ENCODE results near the gene ENAH. TPM values are rescaled to one million over a fixed set of nuclear protein-coding genes. Genes with fewer than 3 reads are reported as not detected.

ENAH gene
- polyA plus RNA-seq, 3 donors: 13.9 to 36.8 (median 18.8) TPM

GRCh38 chr1:225445639-225446594 is 207.0 kb downstream of the ENAH start:
- H3K27ac ChIP-seq (ENCODE audit: low read depth, low read length): no peak overlapping the region

GRCh38 chr1:225442123-225442505 is 210.8 kb downstream of the ENAH start:
- WGBS, 3 donors: 62 to 80% (median 73%) methylated on average over 3 of the region's 3 CpGs
- no peak overlapping the region for H3K27ac ChIP-seq (ENCODE audit: low read depth, low read length)

More at GRCh38 chr1:225445639-225446594, 207.0 kb downstream of the ENAH start:
- WGBS, 3 donors: 52 to 76% (median 58%) methylated on average over 9 of the region's 9 CpGs

DNA sequence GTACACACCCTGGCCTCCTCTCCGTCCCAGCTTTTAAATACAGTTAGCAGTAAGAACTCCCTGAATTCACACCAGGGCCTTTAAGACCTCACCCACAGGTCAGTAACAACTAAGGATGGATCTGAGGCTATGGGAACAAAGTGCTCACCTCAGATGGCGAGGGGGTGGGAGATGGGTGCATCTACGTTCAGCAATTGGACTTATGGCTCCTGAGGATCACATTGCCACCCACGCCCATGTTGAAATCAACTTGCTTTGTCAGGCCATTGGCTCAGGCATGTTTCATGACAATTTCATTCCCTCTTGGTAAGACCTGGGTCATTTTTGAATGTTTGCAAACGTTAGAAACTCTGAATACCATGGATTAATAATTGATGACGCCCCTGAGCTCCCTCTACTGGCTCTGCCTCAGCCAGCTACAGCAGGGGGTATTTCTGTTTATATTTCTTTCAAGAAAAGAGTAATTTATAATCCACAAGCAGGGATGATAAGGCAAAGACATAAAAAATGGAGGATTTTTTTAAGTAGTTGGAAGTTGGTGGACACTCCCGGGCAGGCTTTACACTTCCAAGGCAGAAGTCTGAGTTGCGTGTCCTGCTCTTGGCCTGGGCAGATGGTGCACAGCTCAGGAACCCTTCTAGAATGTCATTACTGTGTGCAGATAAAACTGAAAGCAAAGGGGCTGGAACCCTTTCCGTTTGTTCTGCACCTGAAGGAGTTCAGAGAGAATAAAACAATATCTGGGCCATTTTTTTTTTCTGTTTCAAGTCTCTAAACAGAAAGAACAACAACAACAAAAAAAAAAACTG is 211.4 kb downstream of the ENAH start:
- H3K27ac ChIP-seq (ENCODE audit: low read depth, low read length): no peak overlapping the region

GRCh38 chr1:225440380-225441221 is 212.3 kb downstream of the ENAH start:
- no peak overlapping the region for H3K27ac ChIP-seq (ENCODE audit: low read depth, low read length)
- WGBS, 3 donors: 40 to 87% (median 80%) methylated on average over 4 of the region's 4 CpGs

More for the DNA sequence above, 211.4 kb downstream of the ENAH start:
- 40 to 68% (median 64%) methylated on average over 9 of the region's 9 CpGs for WGBS, 3 donors

DNA sequence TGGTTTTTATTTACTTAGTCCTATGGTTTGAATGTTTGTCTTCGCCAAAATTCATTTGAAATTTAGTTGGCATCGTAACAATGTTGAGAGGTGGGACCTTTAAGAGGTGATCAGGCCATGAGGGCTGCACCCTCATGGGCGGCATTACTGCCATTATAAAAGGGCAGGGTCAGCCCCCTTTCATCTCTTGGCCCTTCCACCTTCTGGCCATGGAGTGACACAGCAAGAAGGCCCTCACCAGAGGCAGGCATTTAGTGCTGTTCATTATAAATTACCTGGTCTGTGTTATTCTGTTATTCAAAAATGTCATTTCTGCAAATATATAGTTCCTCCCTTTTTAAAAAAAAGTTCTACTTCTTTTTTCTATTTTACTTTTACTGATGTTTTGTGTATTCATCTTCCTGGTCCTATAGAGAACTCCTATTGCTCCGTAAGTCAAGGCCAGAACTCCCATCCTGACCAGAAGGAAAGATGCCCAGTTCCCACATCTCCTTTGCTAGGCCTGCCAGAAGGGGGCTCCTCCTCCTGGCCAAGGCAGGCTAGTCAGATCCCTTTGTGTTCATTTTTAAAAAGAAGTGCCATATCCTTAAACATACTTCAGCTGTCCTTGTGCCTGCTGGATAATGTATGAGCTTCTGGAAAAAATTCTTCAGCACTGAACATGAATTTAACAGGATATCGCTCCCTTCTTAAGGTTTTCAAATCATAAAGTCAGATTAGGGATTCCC is 215.0 kb downstream of the ENAH start:
- WGBS, 3 donors: 79 to 88% (median 86%) methylated on average over 5 of the region's 5 CpGs
- H3K27ac ChIP-seq (ENCODE audit: low read depth, low read length): no peak overlapping the region

Other genes starting within 250 kb of the ENAH start
- gene LBR, start 225.1 kb downstream of the ENAH start, polyA plus RNA-seq: 10 to 100 TPM in 2 of 3 donors, 1 to 10 TPM in 1; 8.5 to 19.6 (median 10.4) TPM
- 100 to 1,000 TPM in 2 of 3 donors, 10 to 100 TPM in 1; 97.5 to 263 (median 147) TPM for gene SRP9, start 124.7 kb upstream of the ENAH start, polyA plus RNA-seq
- 100 to 1,000 TPM; 107 to 156 (median 146) TPM for gene EPHX1, start 157.0 kb upstream of the ENAH start, polyA plus RNA-seq
- 10 to 100 TPM; 26.2 to 51.8 (median 45.9) TPM for gene TMEM63A, start 229.3 kb upstream of the ENAH start, polyA plus RNA-seq
- gene LEFTY1, start 236.0 kb upstream of the ENAH start, polyA plus RNA-seq: 10 to 100 TPM in 1 of 3 donors, under 1 TPM in 1, not detected in 1; 0.18 to 60.5 TPM

All from adipose tissue (tissue), 3 donors.